ENCODE data around the gene ZBTB42.

DNA sequence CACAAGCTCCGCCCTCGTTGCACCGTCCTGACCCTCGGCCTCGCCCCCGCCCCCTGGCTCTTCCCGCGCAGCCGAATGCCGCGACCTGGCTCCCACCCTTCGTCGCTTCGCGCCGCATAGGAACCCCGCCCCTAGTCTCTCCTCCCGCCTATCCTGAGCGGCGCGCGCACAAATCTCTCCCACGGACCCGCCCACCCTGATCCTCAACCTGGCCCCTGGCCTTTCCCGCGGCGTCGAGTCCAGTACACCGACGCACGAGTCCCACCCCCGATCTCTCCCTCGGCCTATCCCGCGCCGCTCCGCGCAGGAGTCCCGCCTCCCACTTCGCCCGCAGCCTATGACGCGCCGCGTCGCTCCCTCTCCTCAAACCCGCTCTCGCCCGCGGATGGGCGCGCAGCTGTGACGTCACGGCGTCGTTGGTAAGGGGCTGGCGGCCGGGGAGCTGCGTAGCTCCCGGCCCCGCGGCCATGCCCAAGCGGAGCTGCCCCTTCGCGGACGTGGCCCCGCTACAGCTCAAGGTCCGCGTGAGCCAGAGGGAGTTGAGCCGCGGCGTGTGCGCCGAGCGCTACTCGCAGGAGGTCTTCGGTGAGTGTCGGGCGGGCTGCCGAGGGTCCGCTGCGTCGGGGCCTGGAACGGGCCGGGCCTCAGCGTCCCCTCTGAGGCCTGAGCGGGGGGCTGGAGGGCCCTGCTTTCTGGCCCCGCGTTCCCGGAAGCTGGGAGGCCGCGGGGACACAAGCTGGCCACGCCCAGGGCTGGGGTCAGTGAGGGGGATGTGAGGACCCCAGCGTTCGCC lies 48.0 kb upstream of the ZBTB42 start, which contains the start of gene SIVA1:
- no peak for TF ChIP-seq EZH2 (IDR thresholded peaks at IDR 0.05; ENCODE audit: low read length, unreplicated experiment)
- TF ChIP-seq, protein P1, sequence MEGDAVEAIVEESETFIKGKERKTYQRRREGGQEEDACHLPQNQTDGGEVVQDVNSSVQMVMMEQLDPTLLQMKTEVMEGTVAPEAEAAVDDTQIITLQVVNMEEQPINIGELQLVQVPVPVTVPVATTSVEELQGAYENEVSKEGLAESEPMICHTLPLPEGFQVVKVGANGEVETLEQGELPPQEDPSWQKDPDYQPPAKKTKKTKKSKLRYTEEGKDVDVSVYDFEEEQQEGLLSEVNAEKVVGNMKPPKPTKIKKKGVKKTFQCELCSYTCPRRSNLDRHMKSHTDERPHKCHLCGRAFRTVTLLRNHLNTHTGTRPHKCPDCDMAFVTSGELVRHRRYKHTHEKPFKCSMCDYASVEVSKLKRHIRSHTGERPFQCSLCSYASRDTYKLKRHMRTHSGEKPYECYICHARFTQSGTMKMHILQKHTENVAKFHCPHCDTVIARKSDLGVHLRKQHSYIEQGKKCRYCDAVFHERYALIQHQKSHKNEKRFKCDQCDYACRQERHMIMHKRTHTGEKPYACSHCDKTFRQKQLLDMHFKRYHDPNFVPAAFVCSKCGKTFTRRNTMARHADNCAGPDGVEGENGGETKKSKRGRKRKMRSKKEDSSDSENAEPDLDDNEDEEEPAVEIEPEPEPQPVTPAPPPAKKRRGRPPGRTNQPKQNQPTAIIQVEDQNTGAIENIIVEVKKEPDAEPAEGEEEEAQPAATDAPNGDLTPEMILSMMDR (conservative IDR thresholded peaks at IDR 0.05; ENCODE audit: low read depth, low read length): no peak

Measured in PC-3 (cell line).